Prostate gland (tissue), 2 donors: ENCODE data around the gene FOXD1. TPM values are rescaled to one million over a fixed set of nuclear protein-coding genes. Genes with fewer than 3 reads are reported as not detected.

Experiments
- DNase-seq: peaks from one replicate; pipeline ENCODE4 v3.0.0-alpha.2; 2019; ENCODE audit warnings: low spot score
- H3K27ac ChIP-seq, 2 donors: fragments of 200-600 bp; sonication (generic); 2 replicates each; pipeline ENCODE4 v1.5.1; 2017 to 2019
- H3K27me3 ChIP-seq: fragments of 200-600 bp; sonication (generic); replicated peaks from 2 replicates; pipeline ENCODE4 v1.5.1; 2019; ENCODE audit not compliant: insufficient read depth
- H3K36me3 ChIP-seq, 2 donors: fragments of 200-600 bp; sonication (generic); 1 replicate in 1 of 2; 2 replicates in 1 of 2; pipeline versions ENCODE4 v1.5.1 to v1.8.1; 2017 to 2019
- H3K4me1 ChIP-seq: fragments of 200-600 bp; sonication (generic); replicated peaks from 2 replicates; pipeline ENCODE4 v1.5.1; 2019
- H3K4me3 ChIP-seq, 2 donors: fragments of 200-600 bp; sonication (generic); 2 replicates each; pipeline ENCODE4 v1.5.1; 2017 to 2019
- H3K9me3 ChIP-seq: fragments of 200-600 bp; sonication (generic); 2 replicates; pipeline ENCODE4 v1.5.1; 2017
- POLR2A ChIP-seq: fragments of 450-650 bp; IDR thresholded peaks from one replicate; pipeline ENCODE4 v1.6.1; 2016; ENCODE audit warnings: antibody characterized with exemption, mild to moderate bottlenecking
- POLR2AphosphoS5 ChIP-seq: sonication (generic); formaldehyde crosslinking; IDR thresholded peaks from one replicate; pipeline ENCODE4 v1.6.1; 2017; ENCODE audit warnings: antibody characterized with exemption
- WGBS: methylation state at CpG from one replicate; pipeline ENCODE4 v1.1.5; 2018; 5-methylcytosine and 5-hydroxymethylcytosine counted together
- intact Hi-C: fragments of 100-400 bp; cut with DNase I; formaldehyde crosslinking; loops from one replicate; pipeline ENCODE4 v1.14.2; 2022
- total RNA-seq, 2 donors: library from RNA; depleted of rRNA; stranded (reverse); fragments of >200 nt; gene quantifications; one replicate each; pipeline ENCODE4 v1.1.0, GENCODE V29; 2016
- TF ChIP-seq, protein P1 (sequence below), 4 experiments: fragments of 200-600 bp in 2 of 4; fragments of 450-650 bp in 2 of 4; sonication (generic) in 2 of 4; IDR thresholded peaks; 1 replicate in 3 of 4; 2 replicates in 1 of 4; pipeline ENCODE4 v1.5.1; 2016 to 2019; ENCODE audit warnings: antibody characterized with exemption in 4 of 4, mild to moderate bottlenecking in 2 of 4, moderate library complexity in 2 of 4

Gene FOXD1
- total RNA-seq, 2 donors from 2014 or later: 1.6 to 2.8 TPM

DNA sequence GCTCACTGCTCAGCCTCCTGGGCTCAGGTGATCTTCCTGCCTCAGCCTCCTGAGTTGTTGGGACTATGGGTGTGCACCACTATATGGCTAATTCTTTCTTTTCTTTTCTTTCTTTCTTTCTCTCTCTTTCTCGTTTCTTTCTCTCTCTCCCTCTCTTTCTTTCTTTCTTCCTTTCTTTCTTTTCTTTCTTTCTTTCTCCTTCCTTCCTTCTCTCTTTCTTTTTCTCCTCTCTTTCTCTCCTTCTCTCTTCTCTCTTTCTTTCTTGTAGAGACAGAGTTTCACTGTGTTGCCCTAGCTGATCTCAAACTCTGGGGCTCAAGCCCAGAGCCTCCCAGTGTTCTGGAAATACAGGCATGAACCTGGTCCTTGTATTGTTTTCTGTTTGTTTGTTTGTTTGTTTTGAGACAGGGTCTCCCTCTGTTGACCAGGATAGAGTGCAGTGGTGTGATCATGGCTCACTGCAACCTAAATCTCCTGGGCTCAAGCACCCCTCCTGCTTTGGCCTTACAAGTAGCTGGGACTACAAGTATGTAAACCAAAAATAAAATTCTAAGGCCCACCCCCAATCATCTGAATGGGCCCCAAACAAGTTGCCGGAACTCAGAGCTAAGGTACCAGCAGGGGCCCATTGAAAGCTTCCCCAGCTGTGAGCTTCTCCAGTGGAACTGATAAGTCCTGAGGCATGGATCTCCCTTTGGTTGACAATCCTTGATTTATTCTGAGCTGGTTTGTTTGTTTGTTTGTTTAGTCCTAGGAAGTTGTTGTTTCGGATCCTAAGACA is 37.7 kb upstream of the FOXD1 start:
- intact Hi-C loops: no loop called here
- Histone ChIP-seq H3K4me3 (no peak overlapping the region), H3K27ac (no peak overlapping the region), H3K9me3 (no peaks in the 10 kb centered on the region), H3K36me3 (no peaks in the 10 kb centered on the region), H3K27me3 (peaks cover 2% of the 10 kb centered on the region), H3K4me1 (no peaks in the 10 kb centered on the region)
- DNase-seq: no peak
- WGBS: 85% methylated on average over 3 of the region's 3 CpGs
- TF ChIP-seq, protein P1, sequence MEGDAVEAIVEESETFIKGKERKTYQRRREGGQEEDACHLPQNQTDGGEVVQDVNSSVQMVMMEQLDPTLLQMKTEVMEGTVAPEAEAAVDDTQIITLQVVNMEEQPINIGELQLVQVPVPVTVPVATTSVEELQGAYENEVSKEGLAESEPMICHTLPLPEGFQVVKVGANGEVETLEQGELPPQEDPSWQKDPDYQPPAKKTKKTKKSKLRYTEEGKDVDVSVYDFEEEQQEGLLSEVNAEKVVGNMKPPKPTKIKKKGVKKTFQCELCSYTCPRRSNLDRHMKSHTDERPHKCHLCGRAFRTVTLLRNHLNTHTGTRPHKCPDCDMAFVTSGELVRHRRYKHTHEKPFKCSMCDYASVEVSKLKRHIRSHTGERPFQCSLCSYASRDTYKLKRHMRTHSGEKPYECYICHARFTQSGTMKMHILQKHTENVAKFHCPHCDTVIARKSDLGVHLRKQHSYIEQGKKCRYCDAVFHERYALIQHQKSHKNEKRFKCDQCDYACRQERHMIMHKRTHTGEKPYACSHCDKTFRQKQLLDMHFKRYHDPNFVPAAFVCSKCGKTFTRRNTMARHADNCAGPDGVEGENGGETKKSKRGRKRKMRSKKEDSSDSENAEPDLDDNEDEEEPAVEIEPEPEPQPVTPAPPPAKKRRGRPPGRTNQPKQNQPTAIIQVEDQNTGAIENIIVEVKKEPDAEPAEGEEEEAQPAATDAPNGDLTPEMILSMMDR (IDR thresholded peaks at IDR 0.05): no peak
- no peak for TF ChIP-seq POLR2A
- TF ChIP-seq POLR2AphosphoS5: no peak

DNA sequence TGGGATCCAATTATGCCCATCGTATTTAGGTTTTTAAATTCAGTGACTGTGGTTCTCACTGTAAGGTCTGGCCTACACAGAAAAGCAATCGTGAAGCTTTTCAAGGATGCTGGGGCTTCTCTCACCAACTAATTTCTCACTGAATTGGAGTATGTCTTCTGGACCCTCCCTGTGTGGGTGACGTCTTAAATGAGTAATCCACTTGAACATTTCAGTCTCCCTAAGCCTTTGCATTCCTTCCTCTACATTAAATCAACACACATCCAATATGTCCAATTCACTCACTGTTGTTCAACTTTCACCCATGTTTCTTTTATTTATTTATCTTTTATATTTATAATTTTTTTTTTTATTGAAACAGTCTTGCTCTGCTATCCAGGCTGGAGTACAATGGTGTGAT is 37.1 kb upstream of the FOXD1 start:
- intact Hi-C loops: no loop called here
- H3K27me3 ChIP-seq: peaks cover 2% of the 10 kb centered on the region
- no peak overlapping the region for H3K27ac ChIP-seq
- H3K4me3 ChIP-seq: no peak overlapping the region
- TF ChIP-seq POLR2AphosphoS5: no peak
- TF ChIP-seq, protein P1 (IDR thresholded peaks at IDR 0.05): no peak
- TF ChIP-seq POLR2A: no peak
- H3K9me3 ChIP-seq: no peaks in the 10 kb centered on the region
- 92% methylated on average over 3 of the region's 3 CpGs for WGBS
- no peak for DNase-seq
- no peaks in the 10 kb centered on the region for H3K36me3 ChIP-seq
- no peaks in the 10 kb centered on the region for H3K4me1 ChIP-seq

DNA sequence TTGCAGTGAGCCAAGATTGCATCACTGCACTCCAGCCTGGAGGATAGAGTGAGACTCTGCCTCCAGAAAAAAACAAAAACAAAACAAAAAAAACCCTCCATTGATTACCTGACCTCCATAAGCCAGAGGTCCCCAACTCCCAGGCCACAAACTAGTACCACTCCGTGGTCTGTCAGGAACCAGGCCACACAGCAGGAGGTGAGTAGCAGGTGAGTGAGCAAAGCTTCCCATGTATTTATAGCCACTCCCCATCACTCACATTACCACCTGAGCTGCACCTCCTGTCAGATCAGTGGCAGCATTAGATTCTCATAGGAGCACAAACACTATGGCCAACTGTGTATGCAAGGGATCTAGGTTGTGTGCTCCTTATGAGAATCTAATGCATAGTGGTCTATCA is 35.9 kb upstream of the FOXD1 start:
- 100% methylated on average over 1 of the region's 1 CpG for WGBS
- H3K27me3 ChIP-seq: peaks cover 2% of the 10 kb centered on the region

DNA sequence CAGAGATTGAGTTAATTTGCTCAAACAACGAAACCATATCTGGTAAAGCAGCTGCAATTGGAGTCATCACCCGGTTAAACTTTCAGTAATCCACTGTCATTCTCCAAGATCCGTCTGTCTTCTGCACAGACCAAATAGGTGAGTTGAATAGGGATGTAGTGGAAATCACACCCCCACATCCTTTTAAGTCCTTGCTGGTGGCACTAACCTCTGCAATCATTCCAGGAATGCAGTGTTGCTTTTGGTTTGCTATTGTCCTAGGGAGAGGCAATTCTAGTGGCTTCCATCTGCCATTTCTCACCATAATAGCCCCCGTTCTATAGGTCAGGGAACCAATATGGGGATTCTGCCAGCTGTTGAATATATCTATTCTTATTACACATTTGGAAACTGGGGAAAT is 35.1 kb upstream of the FOXD1 start:
- intact Hi-C loops: no loop called here

More for the DNA sequence above, 35.9 kb upstream of the FOXD1 start:
- TF ChIP-seq, protein P1 (IDR thresholded peaks at IDR 0.05): no peak
- TF ChIP-seq POLR2AphosphoS5 (no peak), POLR2A (no peak)
- no peaks in the 10 kb centered on the region for H3K4me1 ChIP-seq
- no peak overlapping the region for H3K27ac ChIP-seq
- H3K9me3 ChIP-seq: no peaks in the 10 kb centered on the region
- DNase-seq: no peak
- no peak overlapping the region for H3K4me3 ChIP-seq
- intact Hi-C loops: no loop called here
- H3K36me3 ChIP-seq: no peaks in the 10 kb centered on the region

More for the DNA sequence above, 35.1 kb upstream of the FOXD1 start:
- no peak overlapping the region for H3K4me3 ChIP-seq
- H3K9me3 ChIP-seq: no peaks in the 10 kb centered on the region
- 85% methylated on average over 4 of the region's 4 CpGs for WGBS
- no peaks in the 10 kb centered on the region for H3K36me3 ChIP-seq
- H3K4me1 ChIP-seq: no peaks in the 10 kb centered on the region
- H3K27ac ChIP-seq: no peak overlapping the region
- DNase-seq: no peak
- TF ChIP-seq POLR2AphosphoS5: no peak
- no peak for TF ChIP-seq POLR2A
- TF ChIP-seq, protein P1 (IDR thresholded peaks at IDR 0.05): no peak
- H3K27me3 ChIP-seq: peaks cover 2% of the 10 kb centered on the region
